ENCODE results near the gene TNFRSF1A. TPM values are rescaled to one million over a fixed set of nuclear protein-coding genes. Genes with fewer than 3 reads are reported as not detected.

TNFRSF1A gene
- total and polyA plus RNA-seq, 5 donors from 2014 or later: 25.6 to 39.5 (median 34.0) TPM

GRCh38 chr12:6321905-6322304 lies 20.0 kb downstream of the TNFRSF1A start:
- no peaks in the 10 kb centered on the region for H3K27me3 ChIP-seq (ENCODE audit: control insufficient read depth, insufficient read depth, low read length)
- Mint-ChIP-seq H3K36me3 (peaks cover 3% of the 10 kb centered on the region), H3K4me1 (peaks cover 7 to 57% (median 31%) of the 10 kb centered on the region in 4 donors), H3K4me3 (no peak overlapping the region), H3K27ac (peak overlapping the region in 2 of 3 donors; percentile 56 to 81), H3K9me3 (peaks cover 0 to 1% (median 0%) of the 10 kb centered on the region in 7 donors), H3K27me3 (peaks cover 14% of the 10 kb centered on the region)
- H3K27ac ChIP-seq (ENCODE audit: insufficient read depth, low read length, poor library complexity, severe bottlenecking): no peak overlapping the region
- DNase-seq (no peak), ATAC-seq (ENCODE audit: low read depth in 2 of 2) (no peak)
- peaks cover 22% of the 10 kb centered on the region for H3K4me1 ChIP-seq (ENCODE audit: control insufficient read depth, insufficient read depth, low read length, poor library complexity, severe bottlenecking)
- no peaks in the 10 kb centered on the region for H3K9me3 ChIP-seq (ENCODE audit: control insufficient read depth in 2 of 2, low read length in 2 of 2)
- H3K36me3 ChIP-seq (ENCODE audit: control insufficient read depth, insufficient read depth, low read length): no peaks in the 10 kb centered on the region
- H3K4me3 ChIP-seq (ENCODE audit: low read depth, low read length): no peak overlapping the region

DNA sequence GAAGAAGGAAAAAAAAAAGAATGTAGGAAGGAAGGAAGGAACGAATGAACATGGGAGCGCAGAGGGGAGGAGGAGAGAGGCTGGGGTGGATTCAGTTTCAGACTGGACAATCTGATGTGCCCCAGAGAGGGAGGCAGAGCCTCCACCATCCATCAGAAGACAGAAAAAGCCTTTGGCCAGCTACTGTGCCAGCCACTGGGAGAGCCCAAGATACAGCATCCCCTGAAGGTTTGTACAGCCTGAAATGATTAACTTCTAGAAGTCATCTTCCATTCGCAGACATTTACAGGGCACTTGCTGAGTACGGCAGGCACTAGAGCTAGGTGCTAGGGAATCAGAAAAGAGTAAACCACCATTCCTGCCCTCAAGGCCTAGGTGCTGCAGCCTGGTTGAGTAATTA lies 22.4 kb downstream of the TNFRSF1A start:
- Mint-ChIP-seq H3K27me3 (peaks cover 19% of the 10 kb centered on the region), H3K4me3 (no peak overlapping the region), H3K9me3 (peaks cover 0 to 1% (median 0%) of the 10 kb centered on the region in 7 donors), H3K4me1 (peaks cover 7 to 39% (median 20%) of the 10 kb centered on the region in 4 donors), H3K27ac (peak overlapping the region in 1 of 3 donors; percentile 28), H3K36me3 (no peaks in the 10 kb centered on the region)
- Histone ChIP-seq H3K4me1 (ENCODE audit: control insufficient read depth, insufficient read depth, low read length, poor library complexity, severe bottlenecking) (peaks cover 22% of the 10 kb centered on the region), H3K27ac (ENCODE audit: insufficient read depth, low read length, poor library complexity, severe bottlenecking) (no peak overlapping the region), H3K27me3 (ENCODE audit: control insufficient read depth, insufficient read depth, low read length) (no peaks in the 10 kb centered on the region), H3K9me3 (ENCODE audit: control insufficient read depth in 2 of 2, low read length in 2 of 2) (no peaks in the 10 kb centered on the region), H3K4me3 (ENCODE audit: low read depth, low read length) (no peak overlapping the region), H3K36me3 (ENCODE audit: control insufficient read depth, insufficient read depth, low read length) (no peaks in the 10 kb centered on the region)
- ATAC-seq (ENCODE audit: low read depth in 2 of 2) (no peak), DNase-seq (no peak)

DNA sequence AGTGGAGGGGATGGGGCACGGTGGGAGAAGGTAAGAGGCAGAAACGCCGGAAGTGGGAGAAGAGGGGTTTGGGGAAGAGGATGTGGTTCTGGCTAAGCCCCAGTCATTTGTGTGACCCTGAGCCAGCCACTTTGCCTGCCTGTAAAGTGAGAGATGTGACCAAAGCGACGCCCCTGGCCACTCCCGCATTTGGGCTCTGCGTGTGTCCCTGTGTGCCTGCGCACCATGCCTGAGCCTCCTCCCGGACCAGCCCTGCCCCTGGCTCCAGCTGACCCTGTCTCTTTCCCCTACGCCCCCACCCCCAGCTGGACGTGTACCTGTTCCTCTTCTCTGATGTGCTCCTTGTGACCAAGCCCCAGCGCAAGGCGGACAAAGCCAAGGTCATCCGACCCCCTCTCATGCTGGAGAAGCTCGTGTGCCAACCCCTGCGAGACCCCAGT lies 23.4 kb downstream of the TNFRSF1A start:
- Histone ChIP-seq H3K27ac (ENCODE audit: insufficient read depth, low read length, poor library complexity, severe bottlenecking) (no peak overlapping the region), H3K9me3 (ENCODE audit: control insufficient read depth in 2 of 2, low read length in 2 of 2) (no peaks in the 10 kb centered on the region), H3K4me3 (ENCODE audit: low read depth, low read length) (no peak overlapping the region), H3K36me3 (ENCODE audit: control insufficient read depth, insufficient read depth, low read length) (no peaks in the 10 kb centered on the region), H3K4me1 (ENCODE audit: control insufficient read depth, insufficient read depth, low read length, poor library complexity, severe bottlenecking) (peaks cover 16% of the 10 kb centered on the region), H3K27me3 (ENCODE audit: control insufficient read depth, insufficient read depth, low read length) (no peaks in the 10 kb centered on the region)
- peak overlapping the region in 1 of 4 donors; percentile 54 for H3K4me3 Mint-ChIP-seq
- H3K4me1 Mint-ChIP-seq: peaks cover 6 to 29% (median 14%) of the 10 kb centered on the region in 4 donors
- peaks cover 0 to 1% (median 0%) of the 10 kb centered on the region in 7 donors for H3K9me3 Mint-ChIP-seq
- peaks cover 24% of the 10 kb centered on the region for H3K27me3 Mint-ChIP-seq
- peak overlapping the region in 1 of 3 donors; percentile 42 for H3K27ac Mint-ChIP-seq
- no peaks in the 10 kb centered on the region for H3K36me3 Mint-ChIP-seq
- DNase-seq (no peak), ATAC-seq (ENCODE audit: low read depth in 2 of 2) (no peak)

DNA sequence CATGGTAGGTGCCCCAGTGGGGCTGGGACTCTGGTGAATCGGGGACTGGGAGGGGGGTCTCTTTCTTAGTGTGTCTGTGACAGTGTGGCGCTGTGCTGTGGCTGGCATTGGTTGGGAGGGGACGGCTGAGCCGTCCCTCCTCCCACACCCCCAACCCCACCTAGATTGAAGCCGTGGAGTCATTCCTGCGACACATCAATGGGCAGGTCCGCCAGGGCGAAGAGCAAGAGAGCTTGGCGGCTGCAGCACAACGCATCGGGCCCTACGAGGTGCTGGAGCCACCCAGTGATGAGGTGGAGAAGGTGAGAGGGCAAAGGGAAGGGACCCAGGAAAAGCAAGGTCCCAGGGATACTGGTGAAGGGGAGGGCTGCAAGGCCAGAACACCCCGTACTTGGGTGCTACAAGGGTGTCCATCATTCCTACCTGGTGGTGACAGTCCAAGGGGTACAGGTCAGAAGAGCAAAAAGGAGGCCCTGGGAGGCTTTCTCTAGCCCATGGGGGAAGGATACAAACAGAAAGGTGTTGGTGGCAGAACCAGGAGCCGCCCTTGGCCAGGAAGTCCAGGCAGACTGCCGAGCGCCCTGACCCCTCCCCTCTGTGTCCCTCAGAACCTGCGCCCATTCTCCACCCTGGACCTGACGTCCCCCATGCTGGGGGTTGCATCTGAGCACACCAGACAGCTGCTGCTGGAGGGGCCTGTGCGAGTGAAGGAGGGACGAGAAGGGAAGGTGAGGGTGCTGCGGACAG lies 24.0 kb downstream of the TNFRSF1A start:
- H3K27ac ChIP-seq (ENCODE audit: insufficient read depth, low read length, poor library complexity, severe bottlenecking): no peak overlapping the region
- no peak overlapping the region for H3K4me3 Mint-ChIP-seq
- no peaks in the 10 kb centered on the region for H3K27me3 ChIP-seq (ENCODE audit: control insufficient read depth, insufficient read depth, low read length)
- H3K9me3 Mint-ChIP-seq: peaks cover 0 to 1% (median 0%) of the 10 kb centered on the region in 7 donors
- H3K36me3 Mint-ChIP-seq: no peaks in the 10 kb centered on the region
- peak overlapping the region in 1 of 3 donors; percentile 42 for H3K27ac Mint-ChIP-seq
- no peak overlapping the region for H3K4me3 ChIP-seq (ENCODE audit: low read depth, low read length)
- H3K4me1 Mint-ChIP-seq: peaks cover 0 to 23% (median 8%) of the 10 kb centered on the region in 4 donors
- H3K36me3 ChIP-seq (ENCODE audit: control insufficient read depth, insufficient read depth, low read length): no peaks in the 10 kb centered on the region
- no peak for DNase-seq
- no peak for ATAC-seq (ENCODE audit: low read depth in 2 of 2)
- peaks cover 10% of the 10 kb centered on the region for H3K4me1 ChIP-seq (ENCODE audit: control insufficient read depth, insufficient read depth, low read length, poor library complexity, severe bottlenecking)
- H3K9me3 ChIP-seq (ENCODE audit: control insufficient read depth in 2 of 2, low read length in 2 of 2): no peaks in the 10 kb centered on the region
- H3K27me3 Mint-ChIP-seq: peaks cover 27% of the 10 kb centered on the region

DNA sequence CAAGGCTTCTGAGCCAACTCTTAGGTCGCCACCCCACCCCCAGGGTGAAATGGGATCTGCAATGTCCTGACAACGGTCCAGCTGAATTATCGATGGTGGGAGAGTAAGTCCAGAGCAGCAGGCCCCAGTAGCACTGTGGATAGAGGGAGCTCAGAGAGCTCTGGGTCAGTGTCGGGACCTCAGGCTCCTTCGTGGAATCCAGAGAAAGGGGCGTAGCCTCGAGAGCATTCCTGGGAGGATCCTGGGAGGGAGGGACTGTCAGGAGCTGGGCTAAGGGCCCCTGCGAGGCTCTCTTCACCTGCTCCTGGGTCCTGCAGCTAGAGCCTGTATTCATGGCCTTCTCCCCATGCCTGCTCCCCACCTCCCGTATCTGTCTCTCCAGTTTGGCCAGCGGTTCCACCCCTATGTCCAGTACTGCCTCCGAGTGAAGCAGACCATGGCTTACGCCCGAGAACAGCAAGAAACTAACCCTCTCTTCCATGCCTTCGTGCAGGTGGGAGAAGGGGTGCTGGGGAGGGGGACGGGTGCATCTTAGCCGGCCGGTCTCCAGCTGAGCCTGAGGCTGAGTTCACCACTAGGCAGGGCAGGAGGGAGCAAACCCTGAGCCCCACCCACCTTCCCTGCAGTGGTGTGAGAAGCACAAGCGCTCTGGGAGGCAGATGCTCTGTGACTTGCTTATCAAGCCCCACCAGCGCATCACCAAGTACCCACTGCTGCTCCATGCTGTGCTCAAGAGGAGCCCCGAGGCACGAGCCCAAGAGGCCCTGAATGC lies 24.8 kb downstream of the TNFRSF1A start:
- Mint-ChIP-seq H3K27me3 (peaks cover 29% of the 10 kb centered on the region), H3K36me3 (no peaks in the 10 kb centered on the region), H3K27ac (no peak overlapping the region), H3K4me1 (peaks cover 0 to 17% (median 7%) of the 10 kb centered on the region in 4 donors), H3K4me3 (no peak overlapping the region), H3K9me3 (peaks cover 0 to 1% (median 0%) of the 10 kb centered on the region in 7 donors)
- H3K4me3 ChIP-seq (ENCODE audit: low read depth, low read length): no peak overlapping the region
- H3K4me1 ChIP-seq (ENCODE audit: control insufficient read depth, insufficient read depth, low read length, poor library complexity, severe bottlenecking): peaks cover 5% of the 10 kb centered on the region
- ATAC-seq (ENCODE audit: low read depth in 2 of 2) (no peak), DNase-seq (no peak)
- no peaks in the 10 kb centered on the region for H3K27me3 ChIP-seq (ENCODE audit: control insufficient read depth, insufficient read depth, low read length)
- no peaks in the 10 kb centered on the region for H3K9me3 ChIP-seq (ENCODE audit: control insufficient read depth in 2 of 2, low read length in 2 of 2)
- no peaks in the 10 kb centered on the region for H3K36me3 ChIP-seq (ENCODE audit: control insufficient read depth, insufficient read depth, low read length)
- no peak overlapping the region for H3K27ac ChIP-seq (ENCODE audit: insufficient read depth, low read length, poor library complexity, severe bottlenecking)

DNA sequence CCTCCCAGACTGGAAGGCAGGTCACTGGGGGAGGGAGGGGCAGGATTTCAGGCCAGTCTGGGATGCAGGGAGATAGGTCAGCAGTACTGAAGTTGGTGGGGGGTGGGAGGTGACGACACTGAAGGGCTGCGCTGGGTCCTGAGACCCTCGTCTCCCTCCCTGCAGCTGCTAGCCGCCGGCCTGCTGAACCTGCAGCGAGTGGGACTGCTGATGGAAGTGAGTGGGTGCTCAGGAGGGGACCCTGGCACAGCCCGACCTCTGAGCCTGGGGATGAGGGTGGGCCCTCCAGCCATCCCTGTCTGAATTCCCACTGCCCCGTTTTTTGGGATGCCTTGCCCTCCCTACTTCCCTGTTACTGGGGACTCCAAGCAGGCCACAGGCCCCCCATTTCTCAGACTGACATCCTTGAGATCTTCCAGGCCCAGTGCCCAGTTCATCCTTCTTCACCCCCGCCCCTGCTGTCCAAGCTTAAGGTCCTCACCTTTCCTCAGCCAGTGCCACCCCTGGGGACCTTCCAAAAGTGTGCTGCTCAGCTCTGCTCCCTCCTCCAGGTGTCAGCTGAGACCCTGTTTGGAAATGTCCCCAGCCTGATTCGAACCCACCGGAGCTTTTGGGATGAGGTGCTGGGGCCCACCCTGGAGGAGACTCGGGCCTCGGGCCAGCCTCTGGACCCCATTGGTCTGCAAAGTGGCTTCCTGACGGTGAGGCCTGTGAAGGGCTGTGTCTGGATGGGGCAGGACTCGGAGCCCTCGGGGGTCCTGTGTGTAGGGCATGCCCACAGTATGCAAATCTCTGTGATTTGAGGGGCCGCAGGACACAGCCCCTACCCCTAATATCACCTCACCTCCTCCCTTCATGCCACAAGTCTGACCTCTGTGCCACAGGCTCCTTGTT lies 25.9 kb downstream of the TNFRSF1A start:
- H3K4me3 Mint-ChIP-seq: no peak overlapping the region
- H3K4me1 Mint-ChIP-seq: peaks cover 0 to 14% (median 8%) of the 10 kb centered on the region in 4 donors
- Histone ChIP-seq H3K4me1 (ENCODE audit: control insufficient read depth, insufficient read depth, low read length, poor library complexity, severe bottlenecking) (peaks cover 8% of the 10 kb centered on the region), H3K27ac (ENCODE audit: insufficient read depth, low read length, poor library complexity, severe bottlenecking) (no peak overlapping the region), H3K27me3 (ENCODE audit: control insufficient read depth, insufficient read depth, low read length) (no peaks in the 10 kb centered on the region), H3K4me3 (ENCODE audit: low read depth, low read length) (no peak overlapping the region), H3K36me3 (ENCODE audit: control insufficient read depth, insufficient read depth, low read length) (no peaks in the 10 kb centered on the region), H3K9me3 (ENCODE audit: control insufficient read depth in 2 of 2, low read length in 2 of 2) (no peaks in the 10 kb centered on the region)
- DNase-seq: no peak
- peaks cover 36% of the 10 kb centered on the region for H3K27me3 Mint-ChIP-seq
- no peak for ATAC-seq (ENCODE audit: low read depth in 2 of 2)
- peaks cover 0 to 1% (median 0%) of the 10 kb centered on the region in 7 donors for H3K9me3 Mint-ChIP-seq
- no peaks in the 10 kb centered on the region for H3K36me3 Mint-ChIP-seq
- H3K27ac Mint-ChIP-seq: no peak overlapping the region

DNA sequence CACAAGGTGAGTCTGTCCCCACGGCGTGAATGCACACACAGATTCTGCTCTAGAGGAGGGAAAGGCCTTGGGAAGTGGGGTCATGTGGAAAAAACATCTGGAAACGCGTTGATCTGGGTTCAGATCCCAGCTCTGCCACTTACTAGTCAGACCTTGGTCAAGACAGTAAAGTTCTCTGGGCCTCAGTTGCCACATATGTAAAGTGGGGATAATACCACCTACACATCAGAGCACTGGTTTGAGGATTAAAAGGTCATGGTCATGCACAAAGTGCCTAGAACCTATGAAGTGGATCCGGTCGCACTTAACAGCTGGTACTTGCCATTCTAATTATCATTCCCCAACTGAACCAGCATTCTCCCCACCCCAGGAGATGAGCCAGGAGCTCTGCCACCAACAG lies 26.7 kb downstream of the TNFRSF1A start:
- Histone ChIP-seq H3K27ac (ENCODE audit: insufficient read depth, low read length, poor library complexity, severe bottlenecking) (no peak overlapping the region), H3K4me1 (ENCODE audit: control insufficient read depth, insufficient read depth, low read length, poor library complexity, severe bottlenecking) (peaks cover 15% of the 10 kb centered on the region), H3K36me3 (ENCODE audit: control insufficient read depth, insufficient read depth, low read length) (no peaks in the 10 kb centered on the region), H3K27me3 (ENCODE audit: control insufficient read depth, insufficient read depth, low read length) (no peaks in the 10 kb centered on the region), H3K4me3 (ENCODE audit: low read depth, low read length) (no peak overlapping the region), H3K9me3 (ENCODE audit: control insufficient read depth in 2 of 2, low read length in 2 of 2) (no peaks in the 10 kb centered on the region)
- peaks cover 0 to 14% (median 8%) of the 10 kb centered on the region in 4 donors for H3K4me1 Mint-ChIP-seq
- H3K4me3 Mint-ChIP-seq: no peak overlapping the region
- H3K27me3 Mint-ChIP-seq: peaks cover 36% of the 10 kb centered on the region
- ATAC-seq (ENCODE audit: low read depth in 2 of 2) (no peak), DNase-seq (no peak)
- H3K9me3 Mint-ChIP-seq: peaks cover 0 to 1% (median 0%) of the 10 kb centered on the region in 7 donors
- no peak overlapping the region for H3K27ac Mint-ChIP-seq
- H3K36me3 Mint-ChIP-seq: no peaks in the 10 kb centered on the region

All from CD4-positive, CD25-positive, alpha-beta regulatory T cell (primary cell).